Measurements from ENCODE around the gene CBLC. TPM values are rescaled to one million over a fixed set of nuclear protein-coding genes. Genes with fewer than 3 reads are reported as not detected.

Gene CBLC
- polyA plus RNA-seq, 1 donor from 2014 or later: not detected

DNA sequence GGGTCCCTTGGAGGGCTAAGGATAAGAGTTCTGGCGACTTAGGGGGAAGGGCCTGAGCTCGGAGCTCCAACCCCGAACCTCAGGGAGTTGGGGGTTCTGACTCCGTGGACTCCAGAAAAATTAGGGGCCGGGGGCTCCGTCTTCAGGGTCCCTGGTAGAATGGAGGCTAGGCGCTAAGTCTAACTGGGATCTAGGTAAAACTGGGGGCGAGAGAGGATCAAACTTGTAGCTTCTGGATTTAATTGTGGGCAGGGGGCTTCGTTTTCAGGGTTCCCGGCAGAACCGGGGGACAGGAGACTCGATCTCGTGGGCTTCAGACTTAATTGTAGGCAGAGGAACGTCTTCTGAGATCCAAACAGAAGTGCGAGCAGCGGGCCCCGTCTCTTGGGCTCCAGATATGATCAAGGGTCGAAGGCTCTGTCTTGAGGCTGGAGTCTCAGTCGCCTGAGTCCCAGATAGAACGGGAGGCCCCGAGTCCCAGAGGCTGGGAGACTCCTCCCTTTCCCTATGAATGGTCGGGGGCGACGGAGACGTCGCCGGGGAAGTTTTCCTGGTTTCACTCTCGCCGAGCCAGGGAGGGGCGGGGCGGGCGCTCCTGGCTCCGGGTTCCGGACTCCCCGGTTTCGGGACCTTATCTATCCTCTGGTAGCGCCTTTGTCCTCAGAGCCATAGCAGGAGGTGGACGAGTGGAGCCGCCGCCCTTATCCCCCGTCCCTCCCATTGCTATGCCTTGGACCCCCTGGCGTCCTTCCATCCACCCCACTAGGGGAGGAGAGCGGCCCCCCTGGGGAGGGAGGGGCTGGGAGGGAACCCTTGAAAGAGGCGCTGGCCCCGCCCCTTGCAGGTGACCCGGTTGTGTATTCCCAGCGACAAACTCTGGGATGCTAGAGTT lies 69.7 kb downstream of the CBLC start:
- Histone ChIP-seq H3K9me2 (ENCODE audit: insufficient read depth, low read length) (no peaks in the 10 kb centered on the region), H3K4me2 (ENCODE audit: low read length) (peak overlapping the region; percentile 90), H3K27me3 (ENCODE audit: insufficient read depth, low read depth, low read length) (no peaks in the 10 kb centered on the region), H2AFZ (ENCODE audit: low read depth, low read length) (peak overlapping the region; percentile 45), H3K9ac (ENCODE audit: low read length) (peak overlapping the region; percentile 95), H3K79me2 (replicated peaks; ENCODE audit: insufficient read depth, low read length) (peaks cover 32% of the 10 kb centered on the region), H3K27ac (ENCODE audit: low read length) (peak overlapping the region; percentile 33), H3K36me3 (ENCODE audit: insufficient read depth, low read length) (no peaks in the 10 kb centered on the region), H3F3A (ENCODE audit: insufficient read depth, low read length, poor library complexity, severe bottlenecking) (no peaks in the 10 kb centered on the region), H4K20me1 (ENCODE audit: insufficient read depth) (no peaks in the 10 kb centered on the region), H3K4me3 (ENCODE audit: low read length) (peak overlapping the region; percentile 94), H3K9me3 (ENCODE audit: low read length) (no peaks in the 10 kb centered on the region)
- TF ChIP-seq, protein P1, sequence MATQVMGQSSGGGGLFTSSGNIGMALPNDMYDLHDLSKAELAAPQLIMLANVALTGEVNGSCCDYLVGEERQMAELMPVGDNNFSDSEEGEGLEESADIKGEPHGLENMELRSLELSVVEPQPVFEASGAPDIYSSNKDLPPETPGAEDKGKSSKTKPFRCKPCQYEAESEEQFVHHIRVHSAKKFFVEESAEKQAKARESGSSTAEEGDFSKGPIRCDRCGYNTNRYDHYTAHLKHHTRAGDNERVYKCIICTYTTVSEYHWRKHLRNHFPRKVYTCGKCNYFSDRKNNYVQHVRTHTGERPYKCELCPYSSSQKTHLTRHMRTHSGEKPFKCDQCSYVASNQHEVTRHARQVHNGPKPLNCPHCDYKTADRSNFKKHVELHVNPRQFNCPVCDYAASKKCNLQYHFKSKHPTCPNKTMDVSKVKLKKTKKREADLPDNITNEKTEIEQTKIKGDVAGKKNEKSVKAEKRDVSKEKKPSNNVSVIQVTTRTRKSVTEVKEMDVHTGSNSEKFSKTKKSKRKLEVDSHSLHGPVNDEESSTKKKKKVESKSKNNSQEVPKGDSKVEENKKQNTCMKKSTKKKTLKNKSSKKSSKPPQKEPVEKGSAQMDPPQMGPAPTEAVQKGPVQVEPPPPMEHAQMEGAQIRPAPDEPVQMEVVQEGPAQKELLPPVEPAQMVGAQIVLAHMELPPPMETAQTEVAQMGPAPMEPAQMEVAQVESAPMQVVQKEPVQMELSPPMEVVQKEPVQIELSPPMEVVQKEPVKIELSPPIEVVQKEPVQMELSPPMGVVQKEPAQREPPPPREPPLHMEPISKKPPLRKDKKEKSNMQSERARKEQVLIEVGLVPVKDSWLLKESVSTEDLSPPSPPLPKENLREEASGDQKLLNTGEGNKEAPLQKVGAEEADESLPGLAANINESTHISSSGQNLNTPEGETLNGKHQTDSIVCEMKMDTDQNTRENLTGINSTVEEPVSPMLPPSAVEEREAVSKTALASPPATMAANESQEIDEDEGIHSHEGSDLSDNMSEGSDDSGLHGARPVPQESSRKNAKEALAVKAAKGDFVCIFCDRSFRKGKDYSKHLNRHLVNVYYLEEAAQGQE (IDR thresholded peaks at IDR 0.05; ENCODE audit: borderline replicate concordance): peak; percentile 23
- no peak for TF ChIP-seq RAD21 (conservative IDR thresholded peaks at IDR 0.05)
- no peak for TF ChIP-seq EP300 (conservative IDR thresholded peaks at IDR 0.05; ENCODE audit: poor library complexity, severe bottlenecking)

DNA sequence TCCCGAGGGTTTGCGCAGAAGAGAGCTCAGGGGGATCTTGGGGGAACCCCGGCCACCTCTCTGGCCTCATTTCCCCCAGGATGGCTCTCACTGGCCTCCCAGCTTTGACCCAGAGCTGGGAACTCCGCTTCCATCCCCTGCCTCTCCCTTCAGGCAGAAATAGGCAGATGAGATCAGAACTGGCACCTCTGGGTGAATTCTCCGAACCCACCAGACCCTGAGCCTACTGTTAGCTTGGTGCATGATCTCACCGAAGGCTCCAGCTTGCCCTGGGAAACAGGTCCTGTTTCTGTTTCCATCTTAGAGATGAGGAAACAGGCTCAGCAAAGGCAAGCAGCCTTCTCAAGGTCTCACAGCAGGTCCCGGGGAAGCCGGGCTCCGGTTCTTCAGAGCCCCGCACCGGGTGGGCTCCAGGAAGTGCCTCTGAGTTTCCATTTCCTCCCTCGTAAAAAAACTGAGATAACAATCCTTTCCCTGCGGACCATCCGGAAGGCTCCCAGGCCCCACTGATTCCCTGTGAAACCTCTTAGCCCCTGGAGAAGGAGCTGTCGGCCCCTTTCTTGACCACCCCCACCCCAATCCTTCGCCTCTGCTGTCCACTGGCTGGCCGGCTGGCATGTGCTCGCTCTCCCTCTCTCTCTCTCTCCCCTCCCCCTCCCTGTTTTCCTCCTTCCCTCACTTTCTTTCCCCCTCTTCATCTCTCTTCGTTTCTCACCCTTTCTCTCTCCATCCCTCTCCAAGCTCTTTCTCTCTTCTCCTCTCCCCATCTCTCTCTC lies 70.5 kb downstream of the CBLC start:
- Histone ChIP-seq H3K4me2 (ENCODE audit: low read length) (peak overlapping the region; percentile 90), H3F3A (ENCODE audit: insufficient read depth, low read length, poor library complexity, severe bottlenecking) (no peaks in the 10 kb centered on the region), H3K79me2 (replicated peaks; ENCODE audit: insufficient read depth, low read length) (peaks cover 34% of the 10 kb centered on the region), H3K27me3 (ENCODE audit: insufficient read depth, low read depth, low read length) (no peaks in the 10 kb centered on the region), H3K9me3 (ENCODE audit: low read length) (no peaks in the 10 kb centered on the region), H4K20me1 (ENCODE audit: insufficient read depth) (no peaks in the 10 kb centered on the region), H3K27ac (ENCODE audit: low read length) (peak overlapping the region; percentile 33), H3K36me3 (ENCODE audit: insufficient read depth, low read length) (no peaks in the 10 kb centered on the region), H3K4me3 (ENCODE audit: low read length) (peak overlapping the region; percentile 94), H3K9ac (ENCODE audit: low read length) (peak overlapping the region; percentile 95), H2AFZ (ENCODE audit: low read depth, low read length) (peak overlapping the region; percentile 27), H3K9me2 (ENCODE audit: insufficient read depth, low read length) (no peaks in the 10 kb centered on the region)
- no peak for TF ChIP-seq POLR2AphosphoS5 (IDR thresholded peaks at IDR 0.05)
- no peak for TF ChIP-seq SMC3 (conservative IDR thresholded peaks at IDR 0.05; ENCODE audit: poor library complexity)

DNA sequence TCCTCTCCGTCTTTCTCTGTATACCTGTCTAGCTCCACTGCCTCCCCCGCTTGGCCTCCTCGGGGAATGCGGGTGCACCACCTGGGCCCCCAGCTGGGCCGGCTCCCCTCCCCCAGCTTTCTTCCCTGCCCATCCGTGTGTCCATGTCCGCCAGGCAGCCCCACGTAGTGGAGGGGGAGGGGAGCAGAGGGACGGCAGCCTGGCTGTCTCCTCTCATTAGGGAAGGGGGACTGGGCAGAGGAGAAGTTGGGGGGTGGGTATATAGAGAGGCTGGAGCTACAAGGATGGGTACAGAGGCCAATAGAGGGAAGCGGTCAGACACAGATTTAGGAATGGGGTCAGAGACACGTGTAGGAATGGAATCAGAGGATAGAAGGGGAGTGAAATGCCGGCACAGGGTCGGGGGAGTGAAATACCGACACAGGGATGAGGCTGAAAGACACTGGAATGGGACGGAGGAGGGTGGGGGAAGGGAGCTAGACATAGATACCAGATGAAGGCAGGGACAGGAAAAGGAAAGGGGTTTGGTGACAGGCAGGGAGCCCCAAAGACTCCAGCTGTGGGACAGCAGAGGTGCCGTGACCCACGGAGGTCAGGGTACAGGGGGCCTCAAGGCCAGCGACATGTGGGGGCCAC lies 71.2 kb downstream of the CBLC start:
- no peaks in the 10 kb centered on the region for H3K9me2 ChIP-seq (ENCODE audit: insufficient read depth, low read length)
- no peak for TF ChIP-seq SMC3 (conservative IDR thresholded peaks at IDR 0.05; ENCODE audit: poor library complexity)
- no peaks in the 10 kb centered on the region for H4K20me1 ChIP-seq (ENCODE audit: insufficient read depth)
- H3K9ac ChIP-seq (ENCODE audit: low read length): peak overlapping the region; percentile 95
- H3K36me3 ChIP-seq (ENCODE audit: insufficient read depth, low read length): no peaks in the 10 kb centered on the region
- peak overlapping the region; percentile 94 for H3K4me3 ChIP-seq (ENCODE audit: low read length)
- no peaks in the 10 kb centered on the region for H3K27me3 ChIP-seq (ENCODE audit: insufficient read depth, low read depth, low read length)
- peak overlapping the region; percentile 33 for H3K27ac ChIP-seq (ENCODE audit: low read length)
- H2AFZ ChIP-seq (ENCODE audit: low read depth, low read length): no peak overlapping the region
- no peaks in the 10 kb centered on the region for H3K9me3 ChIP-seq (ENCODE audit: low read length)
- peaks cover 34% of the 10 kb centered on the region for H3K79me2 ChIP-seq (replicated peaks; ENCODE audit: insufficient read depth, low read length)
- H3F3A ChIP-seq (ENCODE audit: insufficient read depth, low read length, poor library complexity, severe bottlenecking): no peaks in the 10 kb centered on the region
- H3K4me2 ChIP-seq (ENCODE audit: low read length): peak overlapping the region; percentile 90

Small RNA genes lying within 50 kb of the gene (small RNA-seq; reads per million reads assigned to genes)
- gene RF00156: 0 to 0.03 (median 0) reads per million in 3 experiments

Other genes starting within 250 kb of the CBLC start
- gene CEACAM20, start 248.2 kb upstream of the CBLC start, polyA plus RNA-seq: not detected in 2 replicates
- not detected in 2 replicates for gene IGSF23, start 164.3 kb upstream of the CBLC start, polyA plus RNA-seq
- gene PVR, start 134.0 kb upstream of the CBLC start, polyA plus RNA-seq: 19.1 and 23.1 TPM in 2 replicates
- gene CEACAM19, start 106.4 kb upstream of the CBLC start, polyA plus RNA-seq: 1.8 and 1.9 TPM in 2 replicates
- gene CEACAM16, start 78.7 kb upstream of the CBLC start, polyA plus RNA-seq: not detected in 2 replicates
- gene BCL3, start 29.2 kb upstream of the CBLC start, polyA plus RNA-seq: 0.48 and 1.6 TPM in 2 replicates
- 0.54 and 0.68 TPM in 2 replicates for gene BCAM, start 31.2 kb downstream of the CBLC start, polyA plus RNA-seq
- 33.2 and 43.5 TPM in 2 replicates for gene NECTIN2, start 68.4 kb downstream of the CBLC start, polyA plus RNA-seq
- gene TOMM40, start 113.4 kb downstream of the CBLC start, polyA plus RNA-seq: 48.4 and 59.2 TPM in 2 replicates
- 8.7 and 9.8 TPM in 2 replicates for gene APOE, start 127.9 kb downstream of the CBLC start, polyA plus RNA-seq
- not detected in 2 replicates for gene APOC1, start 136.7 kb downstream of the CBLC start, polyA plus RNA-seq
- not detected in 2 replicates for gene APOC4, start 164.3 kb downstream of the CBLC start, polyA plus RNA-seq
- not detected in 2 replicates for gene APOC2, start 168.2 kb downstream of the CBLC start, polyA plus RNA-seq
- gene CLPTM1, start 177.5 kb downstream of the CBLC start, polyA plus RNA-seq: 12.0 and 15.3 TPM in 2 replicates
- 1.0 and 1.1 TPM in 2 replicates for gene RELB, start 223.6 kb downstream of the CBLC start, polyA plus RNA-seq

All from neural cell (in vitro differentiated cells).